Fibroblast of skin of abdomen (primary cell): ENCODE data around the gene PRRC2B.

Source experiments
- DNase-seq: peaks from one replicate; pipeline ENCODE4 v3.0.0-alpha.2; 2013

The PRRC2B gene

GRCh38 chr9:131410044-131410491 lies 16.2 kb downstream of the PRRC2B start:
- DNase-seq = peak; percentile 86

GRCh38 chr9:131411719-131412681 lies 18.1 kb downstream of the PRRC2B start:
- no peak for DNase-seq

GRCh38 chr9:131416509-131416908 lies 22.6 kb downstream of the PRRC2B start:
- no peak for DNase-seq

GRCh38 chr9:131417264-131418142 lies 23.6 kb downstream of the PRRC2B start:
- DNase-seq = no peak

GRCh38 chr9:131418143-131419025 lies 24.5 kb downstream of the PRRC2B start:
- DNase-seq = no peak

- no peak for DNase-seq
These were observed 25.2 kb downstream of the PRRC2B start for GRCh38 chr9:131419026-131419614.

GRCh38 chr9:131419716-131420115 lies 25.8 kb downstream of the PRRC2B start:
- DNase-seq = no peak

- DNase-seq = peak; percentile 30
These were observed 27.2 kb downstream of the PRRC2B start for GRCh38 chr9:131420980-131421624.

- no peak for DNase-seq
These were observed 27.8 kb downstream of the PRRC2B start for GRCh38 chr9:131421691-131422090.

GRCh38 chr9:131422241-131422792 lies 28.4 kb downstream of the PRRC2B start:
- no peak for DNase-seq

- DNase-seq = peak; percentile 79
These were observed 29.3 kb downstream of the PRRC2B start for GRCh38 chr9:131423171-131423581.

- DNase-seq = no peak
These were observed 32.7 kb downstream of the PRRC2B start for GRCh38 chr9:131426545-131426944.

GRCh38 chr9:131429121-131430012 lies 35.5 kb downstream of the PRRC2B start:
- DNase-seq = no peak

GRCh38 chr9:131432050-131432449 lies 38.2 kb downstream of the PRRC2B start:
- DNase-seq = no peak

GRCh38 chr9:131432597-131433301 lies 38.9 kb downstream of the PRRC2B start:
- DNase-seq = peak; percentile 95

- DNase-seq = peak; percentile 23
These were observed 39.5 kb downstream of the PRRC2B start for GRCh38 chr9:131433302-131433854.

- no peak for DNase-seq
These were observed 40.8 kb downstream of the PRRC2B start for GRCh38 chr9:131434673-131435072.

- no peak for DNase-seq
These were observed 42.5 kb downstream of the PRRC2B start for GRCh38 chr9:131436376-131436775.

GRCh38 chr9:131436865-131437271 lies 43.0 kb downstream of the PRRC2B start:
- no peak for DNase-seq
